ENCODE data around the gene PRUNE2. TPM values are rescaled to one million over a fixed set of nuclear protein-coding genes. Genes with fewer than 3 reads are reported as not detected.

The PRUNE2 gene
- total RNA-seq, 4 donors from 2014 or later, result 3.7 to 7.8 (median 4.9) TPM

DNA sequence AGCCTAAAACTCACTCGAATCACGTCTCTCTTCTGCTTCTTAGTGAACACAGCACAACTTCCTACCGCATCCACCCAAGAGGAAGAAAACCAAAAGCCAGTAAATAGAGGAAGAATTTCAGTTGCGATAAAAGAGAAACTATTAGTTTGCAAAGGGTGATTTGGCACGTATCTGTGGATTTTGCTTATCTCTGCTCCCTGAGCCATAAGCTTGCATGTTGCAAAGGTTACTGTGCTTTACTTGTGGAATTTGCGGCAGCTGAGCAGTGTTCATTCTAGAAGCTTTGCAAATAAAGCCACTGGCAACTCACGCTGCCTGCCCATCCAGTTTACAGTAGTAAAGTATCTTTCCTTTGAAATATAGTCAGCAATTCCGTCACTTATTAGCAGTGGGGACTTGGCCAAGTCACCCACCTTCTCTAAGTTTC lies 290.7 kb downstream of the PRUNE2 start:
- H3K27ac ChIP-seq, result no peak overlapping the region
- H3K9me3 ChIP-seq, result no peaks in the 10 kb centered on the region
- no peak overlapping the region for H3K4me3 ChIP-seq (replicated peaks in 1 of 3)
- no peak for TF ChIP-seq POLR2A (IDR thresholded peaks at IDR 0.05)
- TF ChIP-seq, protein P1, sequence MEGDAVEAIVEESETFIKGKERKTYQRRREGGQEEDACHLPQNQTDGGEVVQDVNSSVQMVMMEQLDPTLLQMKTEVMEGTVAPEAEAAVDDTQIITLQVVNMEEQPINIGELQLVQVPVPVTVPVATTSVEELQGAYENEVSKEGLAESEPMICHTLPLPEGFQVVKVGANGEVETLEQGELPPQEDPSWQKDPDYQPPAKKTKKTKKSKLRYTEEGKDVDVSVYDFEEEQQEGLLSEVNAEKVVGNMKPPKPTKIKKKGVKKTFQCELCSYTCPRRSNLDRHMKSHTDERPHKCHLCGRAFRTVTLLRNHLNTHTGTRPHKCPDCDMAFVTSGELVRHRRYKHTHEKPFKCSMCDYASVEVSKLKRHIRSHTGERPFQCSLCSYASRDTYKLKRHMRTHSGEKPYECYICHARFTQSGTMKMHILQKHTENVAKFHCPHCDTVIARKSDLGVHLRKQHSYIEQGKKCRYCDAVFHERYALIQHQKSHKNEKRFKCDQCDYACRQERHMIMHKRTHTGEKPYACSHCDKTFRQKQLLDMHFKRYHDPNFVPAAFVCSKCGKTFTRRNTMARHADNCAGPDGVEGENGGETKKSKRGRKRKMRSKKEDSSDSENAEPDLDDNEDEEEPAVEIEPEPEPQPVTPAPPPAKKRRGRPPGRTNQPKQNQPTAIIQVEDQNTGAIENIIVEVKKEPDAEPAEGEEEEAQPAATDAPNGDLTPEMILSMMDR (IDR thresholded peaks at IDR 0.05), result no peak
- peaks cover 11 to 33% of the 10 kb centered on the region in 2 donors for H3K4me1 ChIP-seq
- DNase-seq, result no peak
- 67 to 74% methylated on average over 8 of the region's 8 CpGs for WGBS, 2 donors
- intact Hi-C loops (cut with DNase I), result no loop called here
- no peaks in the 10 kb centered on the region for H3K36me3 ChIP-seq
- no peaks in the 10 kb centered on the region for H3K27me3 ChIP-seq

- Histone ChIP-seq H3K9me3 (no peaks in the 10 kb centered on the region), H3K4me3 (replicated peaks in 1 of 3) (no peak overlapping the region), H3K4me1 (peaks cover 1 to 23% of the 10 kb centered on the region in 2 donors), H3K36me3 (no peaks in the 10 kb centered on the region), H3K27me3 (no peaks in the 10 kb centered on the region), H3K27ac (no peak overlapping the region)
- DNase-seq, result no peak
- intact Hi-C loops (cut with DNase I), result no loop called here
- 81 to 95% methylated on average over 4 of the region's 4 CpGs for WGBS, 2 donors
- no peak for TF ChIP-seq POLR2A (IDR thresholded peaks at IDR 0.05)
- TF ChIP-seq, protein P1 (IDR thresholded peaks at IDR 0.05), result no peak
Measured at GRCh38 chr9:76613974-76614373, 291.9 kb downstream of the PRUNE2 start.

GRCh38 chr9:76613150-76613781 lies 292.6 kb downstream of the PRUNE2 start:
- TF ChIP-seq, protein P1 (IDR thresholded peaks at IDR 0.05), result no peak
- TF ChIP-seq POLR2A (IDR thresholded peaks at IDR 0.05), result no peak
- H3K4me3 ChIP-seq (replicated peaks in 1 of 3), result no peak overlapping the region
- H3K27ac ChIP-seq, result no peak overlapping the region
- no peaks in the 10 kb centered on the region for H3K27me3 ChIP-seq
- no peaks in the 10 kb centered on the region for H3K36me3 ChIP-seq
- no peaks in the 10 kb centered on the region for H3K9me3 ChIP-seq
- intact Hi-C loops (cut with DNase I), result no loop called here
- DNase-seq, result no peak
- peaks cover 0 to 16% of the 10 kb centered on the region in 2 donors for H3K4me1 ChIP-seq
- WGBS, 2 donors, result 87 to 94% methylated on average over 8 of the region's 8 CpGs

GRCh38 chr9:76610011-76610352 lies 295.9 kb downstream of the PRUNE2 start:
- Histone ChIP-seq H3K9me3 (no peaks in the 10 kb centered on the region), H3K4me1 (peaks cover 0 to 2% of the 10 kb centered on the region in 2 donors), H3K27ac (no peak overlapping the region), H3K36me3 (no peaks in the 10 kb centered on the region), H3K27me3 (no peaks in the 10 kb centered on the region), H3K4me3 (replicated peaks in 1 of 3) (no peak overlapping the region)
- TF ChIP-seq, protein P1 (IDR thresholded peaks at IDR 0.05), result no peak
- TF ChIP-seq POLR2A (IDR thresholded peaks at IDR 0.05), result no peak
- intact Hi-C loops (cut with DNase I), result no loop called here
- peak; percentile 30 to 39 for DNase-seq
- 58 to 61% methylated on average over 5 of the region's 5 CpGs for WGBS, 2 donors

GRCh38 chr9:76609285-76610010 lies 296.5 kb downstream of the PRUNE2 start:
- Histone ChIP-seq H3K36me3 (no peaks in the 10 kb centered on the region), H3K9me3 (no peaks in the 10 kb centered on the region), H3K27me3 (no peaks in the 10 kb centered on the region), H3K4me3 (replicated peaks in 1 of 3) (no peak overlapping the region), H3K27ac (no peak overlapping the region), H3K4me1 (no peaks in the 10 kb centered on the region)
- intact Hi-C loops (cut with DNase I), result no loop called here
- WGBS, 2 donors, result 95 to 97% methylated on average over 6 of the region's 6 CpGs
- DNase-seq, result no peak
- no peak for TF ChIP-seq POLR2A (IDR thresholded peaks at IDR 0.05)
- TF ChIP-seq, protein P1 (IDR thresholded peaks at IDR 0.05), result no peak
